Tibial nerve (tissue), 3 donors: ENCODE measurements around the gene ARHGEF17.

Experiments used
- CTCF ChIP-seq, 5 experiments: fragments of 200-600 bp in 3 of 5; fragments of 450-650 bp in 2 of 5; sonication (generic) in 3 of 5; IDR thresholded peaks; one replicate each; pipeline ENCODE4 v1.5.1; 2016 to 2019; ENCODE audit warnings: antibody characterized with exemption in 5 of 5, mild to moderate bottlenecking in 3 of 5, moderate library complexity in 2 of 5
- POLR2A ChIP-seq, 2 donors: fragments of 450-650 bp; IDR thresholded peaks; one replicate each; pipeline ENCODE4 v1.6.1; 2017; ENCODE audit warnings: antibody characterized with exemption in 2 of 2, mild to moderate bottlenecking in 2 of 2, moderate library complexity in 2 of 2

GRCh38 chr11:73324665-73325035 lies 16.6 kb downstream of the ARHGEF17 start:
- TF ChIP-seq CTCF (IDR thresholded peaks at IDR 0.05), result no peak
- no peak for TF ChIP-seq POLR2A (IDR thresholded peaks at IDR 0.05)
